GM12875 (cell line): ENCODE data around the gene ROBO4.

Experiments
- H3K4me3 ChIP-seq: one replicate; pipeline ENCODE4 v1.5.1; 2011; ENCODE audit warnings: low read depth, low read length, control low read depth
- CTCF ChIP-seq: IDR thresholded peaks from 2 replicates; pipeline ENCODE4 v1.5.1; 2011; ENCODE audit warnings: low read depth, mild to moderate bottlenecking, control low read depth, inconsistent platforms, low read length, moderate library complexity, borderline replicate concordance; ENCODE audit not compliant: insufficient read depth

The ROBO4 gene

GRCh38 chr11:124843616-124843910, 54.1 kb downstream of the ROBO4 start:
- TF ChIP-seq CTCF = no peak

GRCh38 chr11:124842305-124842704, 55.4 kb downstream of the ROBO4 start:
- H3K4me3 ChIP-seq = no peak overlapping the region
- TF ChIP-seq CTCF = no peak

More at GRCh38 chr11:124843616-124843910, 54.1 kb downstream of the ROBO4 start:
- H3K4me3 ChIP-seq = no peak overlapping the region

- TF ChIP-seq CTCF = no peak
- H3K4me3 ChIP-seq = no peak overlapping the region
Observed at GRCh38 chr11:124841840-124842239, 55.8 kb downstream of the ROBO4 start.

- no peak overlapping the region for H3K4me3 ChIP-seq
- no peak for TF ChIP-seq CTCF
Observed at GRCh38 chr11:124841201-124841600, 56.5 kb downstream of the ROBO4 start.

DNA sequence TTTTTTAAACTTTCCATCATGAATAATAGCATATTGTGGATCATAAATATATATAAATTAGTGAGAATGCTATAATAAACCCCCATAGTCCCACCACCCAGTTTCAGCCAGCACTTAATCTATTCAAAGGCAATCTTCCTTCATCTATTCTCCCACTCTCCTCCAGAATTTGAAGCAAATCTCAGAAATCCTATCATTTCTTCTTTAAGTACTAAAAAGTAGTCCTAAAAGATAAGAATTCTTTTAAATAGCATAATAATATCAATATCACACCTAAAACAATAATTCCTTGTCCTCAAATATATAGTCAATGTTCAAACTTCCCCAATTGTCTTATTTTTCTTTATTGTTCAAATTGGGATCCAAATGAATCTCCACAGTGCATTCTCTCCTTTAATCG, 57.0 kb downstream of the ROBO4 start:
- no peak overlapping the region for H3K4me3 ChIP-seq
- no peak for TF ChIP-seq CTCF

DNA sequence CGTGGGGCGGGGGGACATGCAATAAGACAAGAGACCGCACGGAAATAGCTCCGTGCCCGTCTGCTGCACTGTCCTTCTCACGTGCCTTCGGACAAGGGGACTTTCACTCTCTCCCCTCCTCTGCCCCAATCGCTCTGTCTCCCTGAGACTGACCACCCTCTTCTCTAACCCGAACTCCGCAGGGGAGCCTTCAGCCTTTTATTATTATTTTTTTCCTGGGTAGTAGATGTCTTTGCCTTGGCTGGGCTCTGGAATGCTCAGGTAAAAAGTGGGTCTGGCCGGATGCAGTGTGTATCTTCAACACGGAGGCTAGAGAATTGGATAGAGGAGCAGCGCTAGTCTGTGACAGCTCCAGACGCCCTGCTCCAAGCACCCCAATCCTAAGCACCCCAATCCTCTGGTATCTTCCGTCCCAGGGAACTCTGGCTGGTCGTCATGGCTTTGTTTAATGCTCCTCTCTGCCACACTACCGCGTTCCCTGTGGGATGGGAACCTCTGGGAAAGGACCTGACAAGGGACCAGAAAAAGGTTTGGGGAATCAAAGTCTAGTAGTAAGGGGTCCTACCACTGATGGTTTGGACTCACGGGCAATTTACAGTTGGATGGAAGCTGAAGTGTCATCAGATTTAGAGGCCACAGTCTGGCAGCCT, 57.6 kb downstream of the ROBO4 start:
- no peak overlapping the region for H3K4me3 ChIP-seq
- TF ChIP-seq CTCF = no peak

DNA sequence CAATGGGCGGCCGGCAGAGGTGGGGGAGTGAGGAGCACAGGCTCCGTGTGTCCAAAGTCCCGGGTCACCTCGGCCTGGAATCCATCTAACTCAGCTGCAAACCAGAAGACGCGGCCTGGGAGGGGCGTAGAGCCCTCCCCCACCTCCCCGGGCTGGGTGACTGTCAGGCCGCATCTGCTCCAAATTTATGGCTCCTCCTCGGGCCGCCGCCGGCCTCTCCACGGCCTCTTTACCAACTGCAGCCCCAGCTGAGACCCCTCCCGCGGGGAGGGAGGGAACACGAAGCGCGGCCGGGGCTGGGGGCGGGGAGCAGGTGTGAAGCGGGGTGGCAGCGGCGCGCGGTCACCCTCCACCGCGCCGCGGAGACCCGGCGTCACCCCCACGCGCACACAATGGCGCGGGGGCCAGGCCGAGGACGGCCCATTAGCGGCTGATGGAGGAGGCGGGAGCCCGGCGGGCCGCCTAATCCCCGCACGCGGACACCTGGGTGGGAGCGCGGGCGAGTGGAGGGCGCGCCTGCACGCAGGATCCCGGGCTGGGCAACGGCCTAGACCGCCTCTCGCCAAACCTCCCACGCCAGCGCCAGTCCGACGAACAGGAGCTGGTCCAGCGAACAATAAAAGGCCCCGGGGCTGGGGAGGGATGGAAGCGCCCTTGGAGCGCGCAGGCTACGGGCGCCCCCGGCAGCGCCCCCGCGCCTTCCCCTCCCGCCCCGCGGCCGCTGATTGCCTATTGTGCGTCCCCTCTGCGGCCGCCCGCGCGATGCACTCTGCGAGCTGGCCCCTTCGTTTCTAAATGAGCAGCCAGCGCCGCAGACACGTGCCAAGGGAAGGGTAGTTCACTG, 58.3 kb downstream of the ROBO4 start:
- TF ChIP-seq CTCF = no peak
- no peak overlapping the region for H3K4me3 ChIP-seq
